H4 (cell line): ENCODE results near the gene KTI12. TPM values are rescaled to one million over a fixed set of nuclear protein-coding genes. Genes with fewer than 3 reads are reported as not detected.
"Not testable (repeated sequence)": the region's sequence is repeated elsewhere in the genome, so short reads cannot be mapped to it uniquely, and the experiment has no call there.

ENCODE experiments used
- DNase-seq: peaks from one replicate; pipeline ENCODE4 v3.0.0-alpha.2; 2015; ENCODE audit warnings: low spot score
- total RNA-seq: library from RNA; depleted of rRNA; stranded (reverse); fragments of >200 nt; shearing (Covaris generic); gene quantifications from 2 replicates; pipeline ENCODE4 v1.2.3, GENCODE V29; 2014; rRNA removed

KTI12 gene
- 9.2 and 13.2 TPM in 2 replicates for total RNA-seq

GRCh38 chr1:52033190-52034049 is at the start of gene KTI12:
TSS of gene KTI12 (minus strand) at chr1:52033810. CDS start at chr1:52033761, 49 bp downstream.
- peak; percentile 89 for DNase-seq

- no peak for DNase-seq
Observed at GRCh38 chr1:52080014-52080415, 46.4 kb upstream of the KTI12 start.

- DNase-seq: not testable (repeated sequence)
Observed at GRCh38 chr1:52077277-52077676, 43.7 kb upstream of the KTI12 start.

- DNase-seq: no peak
Observed at GRCh38 chr1:52072291-52072690, 38.7 kb upstream of the KTI12 start.

- no peak for DNase-seq
Observed at GRCh38 chr1:52070704-52071103, 37.1 kb upstream of the KTI12 start.

GRCh38 chr1:52063192-52063591 is 29.6 kb upstream of the KTI12 start:
- no peak for DNase-seq

GRCh38 chr1:52060822-52061221 is 27.2 kb upstream of the KTI12 start:
- no peak for DNase-seq

GRCh38 chr1:52059888-52060287 is 26.3 kb upstream of the KTI12 start:
- DNase-seq: no peak

GRCh38 chr1:52059321-52059720 is 25.7 kb upstream of the KTI12 start:
- DNase-seq: no peak

GRCh38 chr1:52057876-52058415 is 24.3 kb upstream of the KTI12 start:
- no peak for DNase-seq

GRCh38 chr1:52057255-52057654 is 23.6 kb upstream of the KTI12 start:
- no peak for DNase-seq

- no peak for DNase-seq
Observed at GRCh38 chr1:52056937-52057231, 23.3 kb upstream of the KTI12 start.

GRCh38 chr1:52056163-52056936 is 22.7 kb upstream of the KTI12 start, which contains the start of gene BTF3L4:
TSS of gene BTF3L4 (plus strand) at chr1:52056295. CDS start at chr1:52059848, 3,553 bp downstream.
- peak; percentile 96 for DNase-seq

- DNase-seq: no peak
Observed at GRCh38 chr1:52055866-52056162, 22.2 kb upstream of the KTI12 start.

GRCh38 chr1:52055066-52055865 is 21.7 kb upstream of the KTI12 start, which contains the start of gene TXNDC12:
TSS of gene TXNDC12 (minus strand) at chr1:52055191. CDS start at chr1:52055096, 95 bp downstream.
- DNase-seq: peak; percentile 94

- DNase-seq: no peak
Observed at GRCh38 chr1:52054496-52055065, 21.0 kb upstream of the KTI12 start.

GRCh38 chr1:52053862-52054261 is 20.3 kb upstream of the KTI12 start:
- DNase-seq: no peak

- DNase-seq: not testable (repeated sequence)
Observed at GRCh38 chr1:52049337-52049736, 15.7 kb upstream of the KTI12 start.

GRCh38 chr1:52045666-52046195 is 12.1 kb upstream of the KTI12 start:
- DNase-seq: not testable (repeated sequence)

- DNase-seq: no peak
Observed at GRCh38 chr1:52045236-52045635, 11.6 kb upstream of the KTI12 start.

- DNase-seq: no peak
Observed at GRCh38 chr1:52041551-52042185, 8.1 kb upstream of the KTI12 start.
